NCI-H748 (cell line): ENCODE measurements around the gene BTF3.
"Not testable (repeated sequence)": the region's sequence is repeated elsewhere in the genome, so short reads cannot be mapped to it uniquely, and the experiment has no call there.

ENCODE experiments used
- DNase-seq: peaks from one replicate; lab custom pipeline; 2025; ENCODE audit not compliant: unreplicated experiment; lab: John Stamatoyannopoulos, UW

BTF3 gene

DNA sequence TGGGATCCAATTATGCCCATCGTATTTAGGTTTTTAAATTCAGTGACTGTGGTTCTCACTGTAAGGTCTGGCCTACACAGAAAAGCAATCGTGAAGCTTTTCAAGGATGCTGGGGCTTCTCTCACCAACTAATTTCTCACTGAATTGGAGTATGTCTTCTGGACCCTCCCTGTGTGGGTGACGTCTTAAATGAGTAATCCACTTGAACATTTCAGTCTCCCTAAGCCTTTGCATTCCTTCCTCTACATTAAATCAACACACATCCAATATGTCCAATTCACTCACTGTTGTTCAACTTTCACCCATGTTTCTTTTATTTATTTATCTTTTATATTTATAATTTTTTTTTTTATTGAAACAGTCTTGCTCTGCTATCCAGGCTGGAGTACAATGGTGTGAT lies 12.5 kb upstream of the BTF3 start:
- no peak for DNase-seq

DNA sequence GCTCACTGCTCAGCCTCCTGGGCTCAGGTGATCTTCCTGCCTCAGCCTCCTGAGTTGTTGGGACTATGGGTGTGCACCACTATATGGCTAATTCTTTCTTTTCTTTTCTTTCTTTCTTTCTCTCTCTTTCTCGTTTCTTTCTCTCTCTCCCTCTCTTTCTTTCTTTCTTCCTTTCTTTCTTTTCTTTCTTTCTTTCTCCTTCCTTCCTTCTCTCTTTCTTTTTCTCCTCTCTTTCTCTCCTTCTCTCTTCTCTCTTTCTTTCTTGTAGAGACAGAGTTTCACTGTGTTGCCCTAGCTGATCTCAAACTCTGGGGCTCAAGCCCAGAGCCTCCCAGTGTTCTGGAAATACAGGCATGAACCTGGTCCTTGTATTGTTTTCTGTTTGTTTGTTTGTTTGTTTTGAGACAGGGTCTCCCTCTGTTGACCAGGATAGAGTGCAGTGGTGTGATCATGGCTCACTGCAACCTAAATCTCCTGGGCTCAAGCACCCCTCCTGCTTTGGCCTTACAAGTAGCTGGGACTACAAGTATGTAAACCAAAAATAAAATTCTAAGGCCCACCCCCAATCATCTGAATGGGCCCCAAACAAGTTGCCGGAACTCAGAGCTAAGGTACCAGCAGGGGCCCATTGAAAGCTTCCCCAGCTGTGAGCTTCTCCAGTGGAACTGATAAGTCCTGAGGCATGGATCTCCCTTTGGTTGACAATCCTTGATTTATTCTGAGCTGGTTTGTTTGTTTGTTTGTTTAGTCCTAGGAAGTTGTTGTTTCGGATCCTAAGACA lies 11.9 kb upstream of the BTF3 start:
- DNase-seq = no peak

DNA sequence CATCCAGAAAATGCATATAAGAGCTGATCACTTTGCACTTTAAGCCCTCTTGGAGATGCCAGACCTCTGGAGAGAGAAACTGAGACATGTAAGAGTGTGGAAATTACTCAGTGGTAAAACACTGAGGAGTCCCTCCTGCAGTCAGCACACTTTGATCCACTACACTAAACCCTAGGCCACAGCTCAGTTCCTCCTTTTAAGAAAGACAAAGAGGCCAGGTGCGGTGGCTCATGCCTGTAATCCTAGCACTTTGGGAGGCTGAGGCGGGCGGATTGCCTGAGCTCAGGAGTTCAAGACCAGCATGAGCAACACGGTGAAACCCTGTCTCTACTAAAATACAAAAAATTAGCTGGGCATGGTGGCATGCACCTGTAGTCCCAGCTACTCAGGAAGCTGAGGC lies 11.0 kb upstream of the BTF3 start:
- not testable (repeated sequence) for DNase-seq

DNA sequence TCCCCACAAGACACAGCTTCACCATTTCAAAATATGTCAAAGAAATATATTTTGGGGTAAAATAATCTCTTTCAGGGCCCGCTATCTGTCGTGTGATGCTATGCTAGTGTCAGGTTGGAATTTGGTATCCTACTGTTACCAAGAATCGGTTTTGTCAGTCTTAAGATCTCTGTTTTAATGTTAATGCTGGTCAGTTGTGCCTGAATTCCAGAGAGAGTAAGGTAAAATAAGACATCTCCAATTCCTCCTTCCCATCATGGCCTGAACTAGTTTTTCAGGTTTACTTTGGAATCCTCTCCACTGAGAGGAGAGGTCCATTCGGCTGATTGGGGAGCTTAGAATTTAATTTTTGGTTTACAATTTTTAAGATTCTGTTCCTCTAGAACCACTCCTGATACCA lies 10.4 kb upstream of the BTF3 start:
- DNase-seq = no peak

DNA sequence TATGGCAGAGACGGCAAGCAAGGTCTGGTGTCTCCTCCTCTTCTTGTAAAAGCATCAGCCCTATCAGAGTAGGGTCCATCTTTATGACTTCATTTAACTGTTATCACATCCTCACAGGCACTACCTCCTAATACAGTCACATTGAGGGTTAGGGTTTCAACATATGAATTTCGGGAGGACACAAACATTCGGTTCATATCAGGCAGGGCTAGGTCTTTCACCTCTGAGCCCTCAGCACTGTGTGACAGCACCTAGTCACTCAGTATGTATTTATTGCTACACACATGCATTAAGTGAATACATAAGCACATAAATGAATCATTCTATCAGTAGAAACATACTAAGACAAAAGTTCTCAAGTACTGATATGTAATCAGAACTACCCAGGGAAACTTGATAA lies 9.4 kb upstream of the BTF3 start:
- DNase-seq = no peak

DNA sequence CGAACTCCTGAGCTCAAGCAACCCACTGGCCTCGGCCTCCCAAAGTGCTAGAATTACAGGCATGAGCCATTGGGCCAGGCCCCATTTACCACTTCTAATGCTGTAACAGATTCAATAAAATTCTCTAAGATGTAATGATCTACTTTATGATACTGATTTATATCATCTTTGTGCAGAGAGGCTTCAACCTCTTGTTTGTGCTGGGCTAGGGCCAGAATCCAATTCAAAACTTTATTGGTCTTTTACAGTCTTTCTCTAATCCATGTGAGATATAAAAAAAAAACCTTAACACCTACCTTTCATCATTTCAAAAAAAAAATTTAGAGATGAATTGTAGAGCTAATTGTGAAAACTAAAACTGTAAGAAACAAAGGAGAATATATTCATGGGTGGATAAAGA lies 8.2 kb upstream of the BTF3 start:
- DNase-seq = no peak

DNA sequence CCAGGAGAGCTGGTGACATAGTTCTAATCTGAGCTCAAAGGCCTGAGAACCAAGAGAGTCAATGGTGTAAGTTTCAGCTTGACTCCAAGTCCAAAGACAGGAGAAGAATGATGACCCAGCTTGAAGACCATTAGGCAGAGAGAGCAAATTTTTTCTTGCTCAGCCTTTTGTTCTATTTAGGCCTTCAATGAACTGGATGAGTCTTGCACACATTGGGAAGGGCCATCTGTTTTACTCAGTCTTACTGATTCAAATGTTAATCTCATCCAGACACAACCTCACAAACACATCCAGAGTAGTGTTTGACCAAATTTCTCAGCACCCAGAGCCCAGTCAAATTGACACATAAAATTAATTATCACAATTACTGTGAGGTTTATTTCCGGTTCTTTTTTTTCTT lies 7.1 kb upstream of the BTF3 start:
- no peak for DNase-seq

DNA sequence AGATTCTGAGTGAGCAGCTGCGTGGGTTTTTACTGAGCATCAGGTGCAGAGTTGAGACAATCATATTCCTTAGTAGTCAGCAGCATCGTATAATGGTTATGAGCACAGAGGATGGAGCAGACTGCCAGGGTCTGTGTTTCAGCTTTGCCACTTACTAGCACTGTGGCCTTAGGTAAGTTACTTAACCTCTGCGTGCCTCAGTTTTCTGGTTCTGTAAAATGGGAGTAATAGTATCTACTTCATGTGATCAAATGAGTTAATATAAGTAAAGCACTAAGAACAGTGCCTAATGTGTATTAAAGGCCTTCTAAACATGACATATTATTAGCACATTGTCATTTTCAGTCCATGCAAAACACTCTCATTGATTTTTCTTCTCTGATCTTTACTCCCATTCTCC lies 4.8 kb upstream of the BTF3 start:
- no peak for DNase-seq

DNA sequence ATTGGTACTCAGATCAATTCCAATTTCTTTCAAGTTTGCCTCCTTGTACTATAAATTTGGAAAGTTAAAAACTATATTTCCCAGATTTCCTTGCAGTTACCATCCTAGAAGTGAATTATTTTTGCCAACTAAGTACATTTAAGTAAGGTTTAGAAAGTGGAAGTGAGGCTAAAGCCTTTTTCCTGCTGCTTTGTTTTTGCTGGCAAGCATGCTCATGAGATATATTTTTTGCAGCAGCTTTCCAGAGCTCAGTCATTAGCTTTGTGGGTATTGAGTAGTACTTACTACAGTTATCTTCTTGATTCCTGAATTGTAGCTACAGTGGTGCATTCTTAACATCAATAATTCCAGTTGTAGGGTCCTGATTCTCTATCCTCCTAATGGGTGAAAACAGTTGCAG lies 3.5 kb upstream of the BTF3 start:
- no peak for DNase-seq

DNA sequence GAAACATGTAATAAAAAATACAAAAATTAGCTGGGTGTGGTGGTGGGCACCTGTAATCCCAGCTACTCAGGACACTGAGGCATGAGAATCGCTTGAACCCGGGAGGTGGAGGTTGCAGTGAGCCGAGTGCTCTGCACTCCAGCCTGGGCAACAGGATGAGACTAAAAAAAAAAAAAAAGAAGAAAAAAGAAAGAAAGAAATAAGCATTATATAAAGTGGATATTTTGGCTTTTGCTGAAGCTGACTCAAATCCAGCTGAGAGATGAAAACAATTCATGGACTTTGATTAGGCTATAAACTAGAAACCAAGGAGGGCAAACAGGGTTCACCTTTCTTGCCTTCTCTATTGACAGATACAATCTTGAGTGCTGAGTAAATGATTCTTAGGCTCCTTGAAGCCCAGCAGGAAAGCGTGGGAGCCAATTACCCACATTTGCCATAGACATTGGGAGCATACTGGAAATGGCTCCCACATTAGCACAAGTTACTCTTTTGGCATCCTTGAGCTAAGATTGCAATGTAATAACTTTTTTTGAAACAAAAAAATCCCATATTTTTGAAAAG lies 2.4 kb upstream of the BTF3 start:
- no peak for DNase-seq

DNA sequence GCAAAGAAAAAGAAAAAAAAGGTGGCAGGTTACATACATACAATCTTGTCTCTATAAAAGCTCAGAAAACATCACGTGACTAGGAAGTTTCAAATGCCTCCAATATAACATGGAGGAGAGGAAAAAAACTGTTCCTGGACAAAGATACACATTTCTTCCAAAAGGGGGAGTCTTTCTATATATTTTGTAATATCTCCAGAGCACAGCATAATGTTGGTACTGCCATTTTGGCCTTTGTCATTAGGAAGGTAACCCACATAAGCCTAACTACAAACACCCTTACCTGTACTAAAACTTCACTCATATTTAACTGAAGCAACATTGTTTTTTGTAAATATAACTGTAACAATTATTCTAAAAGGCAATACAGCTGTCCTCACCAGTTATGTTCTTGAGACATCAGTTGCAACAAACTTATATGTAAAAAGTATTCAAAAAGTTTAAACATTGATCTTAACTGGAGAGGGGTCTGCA lies 1.2 kb upstream of the BTF3 start:
- DNase-seq = peak; percentile 77

DNA sequence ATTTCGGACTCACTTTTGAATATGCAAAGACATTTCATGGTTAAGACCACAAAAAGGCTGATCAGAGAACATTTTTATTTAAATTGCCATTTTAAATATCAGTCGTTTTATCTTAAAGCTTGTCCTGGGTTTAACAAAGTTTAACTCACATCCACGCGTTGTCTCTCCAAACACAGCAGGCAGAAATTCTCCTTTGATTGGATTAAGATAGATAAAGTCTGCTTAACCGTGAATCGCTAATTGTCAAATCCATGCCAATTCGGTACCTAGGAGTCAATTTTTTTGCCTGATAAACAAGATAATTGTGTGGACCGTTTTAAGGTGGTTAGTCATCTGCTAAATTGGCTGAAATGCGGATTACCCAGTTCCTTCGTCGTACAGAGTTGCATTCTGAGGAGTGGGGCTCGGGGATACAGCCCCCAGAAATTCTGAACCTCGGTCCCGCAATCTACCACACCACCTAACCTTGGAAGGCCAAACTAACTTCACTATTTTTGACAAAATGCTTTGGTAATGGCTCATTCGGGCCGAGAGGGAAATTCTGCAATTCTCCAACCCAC lies 665 bp upstream of the BTF3 start:
- no peak for DNase-seq

DNA sequence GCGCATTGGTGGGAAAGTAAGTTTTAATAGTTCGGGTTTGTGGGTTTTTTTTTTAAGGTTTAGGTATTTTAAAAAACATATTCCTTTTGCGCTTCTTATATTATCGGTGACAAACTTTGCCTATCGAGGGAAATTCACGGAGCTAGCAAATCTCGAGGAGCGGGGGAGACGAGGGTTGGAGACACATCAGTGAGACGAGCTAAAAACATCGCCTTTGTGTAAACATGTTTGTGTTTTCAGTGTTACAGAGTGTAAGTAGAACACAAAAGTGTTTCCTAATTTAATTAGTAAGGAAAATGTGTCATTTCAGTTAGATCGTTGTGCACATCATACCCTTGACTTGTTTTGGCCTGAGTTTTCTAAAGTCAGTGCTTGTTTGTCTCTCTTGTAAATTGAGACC lies 945 bp downstream of the BTF3 start:
- DNase-seq = no peak

DNA sequence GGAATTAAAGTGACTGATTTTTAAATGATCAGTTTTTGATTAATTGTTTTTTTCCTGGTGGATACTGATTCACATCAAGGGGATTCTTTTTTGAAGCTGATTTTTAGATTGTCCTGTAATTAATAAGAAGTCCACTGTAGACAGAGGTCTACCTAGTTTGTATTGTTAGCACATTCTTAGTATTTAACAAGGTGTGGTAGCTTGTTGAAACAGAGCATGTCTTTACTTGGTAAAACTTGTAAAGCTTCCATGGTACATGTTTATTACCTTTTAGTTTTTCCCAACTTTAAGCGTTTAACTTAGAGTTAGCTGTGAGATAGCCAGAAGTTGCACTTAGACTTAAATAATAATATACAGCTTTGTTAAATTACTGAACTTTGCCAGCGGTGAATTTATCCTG lies 1.5 kb downstream of the BTF3 start:
- no peak for DNase-seq

DNA sequence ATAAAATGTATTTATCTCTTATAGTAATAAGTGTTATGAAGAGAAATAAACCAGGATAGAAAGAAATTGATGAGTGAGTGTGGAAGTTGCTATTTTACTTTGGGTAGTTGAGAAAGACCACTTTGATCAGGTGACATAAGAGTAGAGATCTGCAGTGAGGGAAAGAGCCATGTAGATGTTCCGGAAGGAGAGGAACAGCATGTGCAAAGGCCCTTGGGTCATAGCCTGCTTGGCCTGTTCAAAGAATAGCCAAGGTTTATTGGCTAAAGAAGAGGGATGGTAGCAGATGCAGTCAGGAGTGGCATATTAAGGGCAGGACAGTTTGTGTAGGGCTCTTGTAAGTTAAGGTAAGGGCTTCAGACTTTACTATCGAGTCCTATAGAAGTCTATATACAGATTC lies 3.2 kb downstream of the BTF3 start:
- no peak for DNase-seq

DNA sequence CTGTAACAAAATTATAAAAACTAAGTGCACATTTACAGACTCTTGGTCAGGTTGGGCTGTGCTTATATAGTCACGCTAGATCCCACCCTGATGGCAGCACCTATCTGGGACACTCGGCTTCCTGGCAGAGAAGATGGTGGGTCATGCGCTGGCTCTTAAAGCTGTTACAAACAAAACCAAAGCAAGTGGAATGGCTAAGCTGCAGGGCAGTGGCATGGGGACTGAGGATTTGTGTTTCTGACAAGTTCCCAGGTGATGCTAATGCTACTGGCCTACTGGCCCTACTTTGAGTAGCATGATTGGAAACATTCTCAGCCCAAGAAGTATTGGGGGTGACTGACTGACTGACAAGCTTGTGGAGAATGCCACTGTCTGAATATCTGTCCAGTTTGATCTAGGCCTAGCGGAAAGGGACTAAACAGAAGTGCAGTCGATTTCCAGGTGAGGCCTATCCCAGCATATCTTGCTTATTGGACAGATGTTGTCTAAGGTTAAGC lies 8.3 kb downstream of the BTF3 start:
- DNase-seq = no peak

DNA sequence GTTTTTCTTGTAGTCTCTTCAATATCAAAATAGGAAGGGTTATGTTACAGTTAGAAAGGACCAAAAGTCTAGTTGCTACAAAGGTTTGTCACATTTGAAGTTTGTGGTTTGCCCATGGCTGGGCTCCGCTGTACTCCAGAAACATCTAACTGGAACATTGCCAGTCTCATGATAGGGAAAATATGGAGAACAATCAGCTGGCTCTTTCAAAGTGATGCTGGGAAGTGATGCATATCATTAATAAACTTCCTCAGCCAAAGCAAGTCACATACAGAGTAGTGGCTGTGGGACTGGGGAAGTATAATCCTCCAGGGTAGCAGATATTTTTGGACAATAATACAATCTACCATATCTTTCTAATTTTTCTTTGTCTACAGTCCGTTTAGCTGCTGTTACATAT lies 8.8 kb downstream of the BTF3 start:
- DNase-seq = no peak

DNA sequence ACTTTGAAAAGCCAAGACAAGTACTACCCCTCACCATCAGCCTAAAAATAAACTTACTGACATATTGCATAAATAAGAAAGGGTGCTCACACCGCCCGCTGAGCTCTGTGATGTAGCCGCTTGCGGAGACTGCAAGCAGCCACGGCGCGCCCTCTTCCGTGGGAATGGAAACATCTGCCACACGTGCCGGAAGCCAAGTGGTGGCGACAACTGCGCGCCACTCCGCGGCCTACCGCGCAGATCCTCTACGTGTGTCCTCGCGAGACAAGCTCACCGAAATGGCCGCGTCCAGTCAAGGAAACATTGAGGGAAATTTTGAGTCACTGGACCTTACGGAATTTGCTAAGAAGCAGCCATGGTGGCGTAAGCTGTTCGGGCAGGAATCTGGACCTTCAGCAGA lies 10.3 kb downstream of the BTF3 start:
- DNase-seq = not testable (repeated sequence)

DNA sequence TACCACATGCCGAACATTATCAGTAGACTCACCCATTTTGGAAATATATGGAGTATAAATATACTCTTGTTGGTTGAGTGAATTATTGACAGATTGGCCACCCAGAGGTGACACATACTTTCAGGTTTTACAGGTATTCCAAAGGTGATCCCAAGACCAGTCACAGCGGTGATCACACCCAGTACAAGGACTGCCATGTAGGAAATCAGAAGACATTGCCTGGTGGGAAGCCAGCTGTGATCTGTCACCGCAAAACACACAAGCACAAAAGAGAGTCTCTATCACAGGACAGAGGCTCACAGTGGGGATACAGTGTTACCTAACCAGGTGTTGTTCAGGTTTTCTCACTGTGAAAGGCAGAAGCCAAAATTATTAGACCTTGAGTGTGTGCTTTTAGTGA lies 15.8 kb downstream of the BTF3 start:
- peak; percentile 90 for DNase-seq

DNA sequence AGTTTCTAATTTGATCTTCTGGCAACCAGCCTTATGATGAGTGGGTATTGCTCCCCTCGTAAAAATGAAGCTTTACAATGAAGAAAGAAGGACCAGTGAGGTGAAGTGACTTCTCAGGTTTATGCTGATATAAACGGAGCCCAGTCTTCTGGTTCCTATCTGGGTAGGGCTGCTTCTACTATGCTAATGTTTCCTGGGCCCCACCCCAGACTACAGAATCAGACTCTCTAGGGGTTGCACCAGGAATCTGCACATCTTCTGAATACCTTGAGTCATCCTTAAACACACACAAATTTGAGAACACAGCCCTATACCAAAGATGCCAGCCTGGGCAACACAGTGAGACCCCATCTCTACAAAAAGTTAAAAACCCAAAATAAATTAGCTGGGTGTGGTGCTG lies 16.2 kb downstream of the BTF3 start:
- no peak for DNase-seq

DNA sequence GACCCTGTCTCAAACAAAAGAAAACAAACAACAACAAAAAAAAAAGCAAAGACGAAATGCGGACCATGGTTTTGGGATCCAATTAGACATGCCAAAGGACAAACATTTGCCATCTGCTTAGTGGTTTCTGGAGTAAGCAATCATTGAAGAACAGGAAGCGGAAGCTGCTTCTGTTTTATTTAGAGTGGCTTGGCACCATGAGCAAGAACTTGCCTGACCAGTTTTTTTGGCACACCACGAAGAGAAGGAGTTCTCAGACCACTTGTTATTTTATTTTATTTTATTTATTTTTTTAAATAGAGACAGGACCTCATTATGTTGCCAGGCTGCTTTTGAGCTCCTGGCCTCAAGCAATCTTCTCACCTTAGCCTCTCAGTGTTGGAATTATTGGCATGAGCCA lies 17.0 kb downstream of the BTF3 start:
- peak; percentile 91 for DNase-seq

DNA sequence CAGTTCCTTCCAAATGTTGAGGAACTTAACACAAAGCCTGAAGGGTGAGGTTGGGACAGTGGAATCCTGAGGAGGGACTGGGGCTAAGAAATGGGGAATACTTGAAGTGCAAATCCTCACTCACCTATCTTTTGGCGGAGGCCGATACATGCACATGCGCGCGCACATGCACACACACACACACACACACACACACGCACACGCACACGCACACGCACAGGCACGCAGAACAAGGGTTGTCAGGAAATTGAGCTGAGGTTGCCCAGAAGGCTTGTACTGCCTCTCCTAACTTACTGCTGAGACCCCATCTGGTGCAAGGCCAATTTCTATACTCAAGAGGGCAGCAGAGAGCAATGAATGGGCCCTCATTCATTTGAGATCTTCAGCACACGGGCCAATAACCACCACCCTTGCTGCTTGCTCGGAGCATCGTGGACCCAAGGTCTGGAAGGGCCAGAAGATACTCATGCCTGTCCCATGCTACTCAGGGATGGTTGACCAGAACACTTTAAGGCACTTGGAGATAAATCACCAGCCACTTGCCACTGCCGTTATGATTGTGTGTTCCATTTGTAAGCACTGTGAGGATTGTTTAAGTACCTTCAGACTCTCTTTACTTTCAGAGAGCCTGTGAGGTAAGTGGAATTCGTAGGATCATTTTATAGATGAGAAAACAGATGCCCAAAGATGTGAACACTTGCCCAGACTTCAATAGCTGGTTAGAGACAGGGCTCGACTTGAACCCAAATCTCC lies 21.5 kb downstream of the BTF3 start:
- peak; percentile 79 for DNase-seq
